OCI-LY1 (cell line): ENCODE measurements around the gene FKBP10.

Experiments
- CTCF ChIP-seq: fragments of 200-600 bp; sonication (generic), shearing (Covaris generic); IDR thresholded peaks from 2 replicates; pipeline ENCODE4 v1.5.1; 2017; ENCODE audit warnings: mild to moderate bottlenecking, antibody characterized with exemption, low read length, moderate library complexity, mixed read lengths
- EZH2 ChIP-seq: fragments of 200-600 bp; sonication (generic), shearing (Covaris generic); IDR thresholded peaks from 2 replicates; pipeline ENCODE4 v1.8.0; 2017; ENCODE audit warnings: borderline replicate concordance, mixed run types, mild to moderate bottlenecking, antibody characterized with exemption, low read length, moderate library complexity, mixed read lengths

- TF ChIP-seq CTCF (no peak; the same call in 1 of the 2 replicates), EZH2 (no peak)
Measured at GRCh38 chr17:41864836-41865595, 52.2 kb downstream of the FKBP10 start, which contains the start of gene KLHL11.
